HG03520 (cell line): ENCODE data around the gene NTNG1.
"Not testable (repeated sequence)": the region's sequence is repeated elsewhere in the genome, so short reads cannot be mapped to it uniquely, and the experiment has no call there.

Source experiments
- ATAC-seq: cut with Tn5 transposase; IDR thresholded peaks from one replicate; pipeline ENCODE4 v1.9.1; 2021; ENCODE audit warnings: mild to moderate bottlenecking, moderate library complexity; ENCODE audit not compliant: unreplicated experiment

The NTNG1 gene

GRCh38 chr1:107140703-107141490 lies at the start of gene NTNG1:
NTNG1 (plus strand) TSS chr1:107141039.
- peak; percentile 43 for ATAC-seq

- no peak for ATAC-seq
Measured at GRCh38 chr1:107091418-107091817, 49.4 kb upstream of the NTNG1 start.

GRCh38 chr1:107093395-107093794 lies 47.4 kb upstream of the NTNG1 start:
- ATAC-seq, result not testable (repeated sequence)

GRCh38 chr1:107095647-107096046 lies 45.2 kb upstream of the NTNG1 start:
- no peak for ATAC-seq

GRCh38 chr1:107096690-107097089 lies 44.1 kb upstream of the NTNG1 start:
- ATAC-seq, result no peak

- ATAC-seq, result no peak
Measured at GRCh38 chr1:107098961-107099360, 41.9 kb upstream of the NTNG1 start.

GRCh38 chr1:107100331-107100984 lies 40.4 kb upstream of the NTNG1 start:
- ATAC-seq, result no peak

- no peak for ATAC-seq
Measured at GRCh38 chr1:107105914-107106313, 34.9 kb upstream of the NTNG1 start.

GRCh38 chr1:107110326-107110725 lies 30.5 kb upstream of the NTNG1 start:
- no peak for ATAC-seq

GRCh38 chr1:107116306-107116790 lies 24.5 kb upstream of the NTNG1 start:
- ATAC-seq, result no peak

GRCh38 chr1:107122225-107122624 lies 18.6 kb upstream of the NTNG1 start:
- ATAC-seq, result no peak

GRCh38 chr1:107123741-107124140 lies 17.1 kb upstream of the NTNG1 start:
- ATAC-seq, result no peak

GRCh38 chr1:107124694-107125093 lies 16.1 kb upstream of the NTNG1 start:
- ATAC-seq, result no peak

GRCh38 chr1:107132195-107132594 lies 8.6 kb upstream of the NTNG1 start:
- ATAC-seq, result peak; percentile 72

GRCh38 chr1:107132780-107133179 lies 8.1 kb upstream of the NTNG1 start:
- ATAC-seq, result peak; percentile 58

GRCh38 chr1:107135463-107135862 lies 5.4 kb upstream of the NTNG1 start:
- ATAC-seq, result no peak

- ATAC-seq, result no peak
Measured at GRCh38 chr1:107138166-107138565, 2.7 kb upstream of the NTNG1 start.

- no peak for ATAC-seq
Measured at GRCh38 chr1:107138767-107139445, 1.9 kb upstream of the NTNG1 start.

- ATAC-seq, result peak; percentile 50
Measured at GRCh38 chr1:107139833-107140702, 771 bp upstream of the NTNG1 start.

- peak; percentile 47 for ATAC-seq
Measured at GRCh38 chr1:107141491-107142126, 770 bp downstream of the NTNG1 start.
